Right cardiac atrium (tissue), 5 donors: Measurements from ENCODE around the gene ZBTB21. TPM values are rescaled to one million over a fixed set of nuclear protein-coding genes. Genes with fewer than 3 reads are reported as not detected.

Experiments
- ATAC-seq, 2 donors: fragments of 200-7000 bp; cut with Tn5 transposase; one replicate each; pipeline versions ENCODE4 v1.8.0 to v1.9.1; 2020; ENCODE audit warnings: moderate library complexity in 2 of 2, mild to moderate bottlenecking in 1 of 2
- DNase-seq, 3 donors: peaks; one replicate each; pipeline ENCODE4 v3.0.0-alpha.2; 2020
- H3K27ac ChIP-seq: one replicate; pipeline ENCODE4 v1.5.1; 2013; ENCODE audit warnings: mild to moderate bottlenecking, low read length, control low read depth, moderate library complexity
- H3K27me3 ChIP-seq: one replicate; pipeline ENCODE4 v1.6.1; 2013; ENCODE audit not compliant: control insufficient read depth, insufficient read depth
- H3K4me1 ChIP-seq: one replicate; pipeline ENCODE4 v1.6.1; 2013; ENCODE audit warnings: low read length; ENCODE audit not compliant: control insufficient read depth, insufficient read depth
- H3K4me3 ChIP-seq: one replicate; pipeline ENCODE4 v1.5.1; 2013; ENCODE audit warnings: low read length, control low read depth
- H3K9me3 ChIP-seq: one replicate; pipeline ENCODE4 v1.6.1; 2013; ENCODE audit warnings: low read length; ENCODE audit not compliant: control insufficient read depth
- WGBS: extraction: QIAGEN DNeasy Blood & Tissue Kit; methylation state at CpG from one replicate; pipeline ENCODE4 v1.1.7; 2013; 5-methylcytosine and 5-hydroxymethylcytosine counted together
- intact Hi-C, 4 donors: fragments of 100-400 bp; cut with DNase I; formaldehyde crosslinking; loops; one replicate each; pipeline versions ENCODE4 v1.11.0 to v1.14.0; 2022 to 2023
- polyA plus RNA-seq: library from polyadenylated mRNA; stranded (reverse); fragments of 200-250 nt; gene quantifications from one replicate; pipeline ENCODE4 v1.2.3, GENCODE V29; 2013
- total RNA-seq, 4 donors: library from RNA; stranded (reverse); fragmentation: NEBNext Ultra II Directional; extraction: Animal tissue kit (Norgen Biotek cat#: 25700); gene quantifications; one replicate each; pipeline ENCODE4 v1.2.1, GENCODE V29; 2021
- donor health status: healthy with polysubstance abuse.
- donor health status: DM: no; HTN: yes; CAD: no.
- donor health status: DM: no; HTN: no; CAD: no.
- donor health status: DM: no; HTN: yes; CAD: no; lungs with severe emphysema.
- donor health status: DM: yes; HTN: yes; CAD: no.

ZBTB21 gene
- total and polyA plus RNA-seq, 5 donors: 2.6 to 15.2 (median 7.2) TPM

GRCh38 chr21:42039470-42039901 is 29.3 kb upstream of the ZBTB21 start:
- DNase-seq (peak in 1 of 3 donors; percentile 48), ATAC-seq (peak; percentile 22 to 61)
- 45% methylated on average over 5 of the region's 5 CpGs for WGBS
- Histone ChIP-seq H3K27ac (no peak overlapping the region), H3K9me3 (no peaks in the 10 kb centered on the region), H3K4me1 (peaks cover 2% of the 10 kb centered on the region), H3K4me3 (no peak overlapping the region), H3K27me3 (no peaks in the 10 kb centered on the region)
- intact Hi-C loops: no loop called here

DNA sequence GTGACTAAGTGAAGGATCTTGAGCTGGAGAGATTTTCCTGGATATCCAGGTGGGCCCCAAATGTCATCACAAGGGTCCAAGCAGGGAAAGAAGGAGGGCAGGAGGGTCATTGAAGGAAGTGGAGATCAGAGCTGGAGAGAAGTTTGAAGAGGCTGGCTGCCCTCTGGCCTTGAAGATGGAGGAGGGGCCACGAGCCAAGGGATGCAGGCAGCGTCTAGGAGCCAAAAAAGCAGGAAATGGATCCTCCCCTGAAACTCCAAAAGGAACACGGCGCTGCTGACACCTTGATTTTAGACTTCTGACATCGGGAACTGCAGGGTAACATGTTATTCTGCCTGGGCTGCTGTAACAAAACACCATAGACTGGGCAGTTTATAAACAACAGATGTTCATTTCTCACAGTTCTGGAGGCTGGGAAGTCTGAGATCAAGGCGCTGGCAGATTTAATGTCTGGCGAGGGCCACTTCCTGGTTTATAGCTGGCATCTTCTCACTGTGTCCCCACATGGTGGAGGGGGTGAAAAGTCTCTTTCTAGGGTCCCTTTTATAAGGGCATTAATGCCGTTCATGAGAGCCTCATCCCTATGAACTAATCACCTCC is 28.8 kb upstream of the ZBTB21 start:
- DNase-seq (peak in 1 of 3 donors; percentile 15), ATAC-seq (no peak)
- Histone ChIP-seq H3K4me3 (no peak overlapping the region), H3K27ac (no peak overlapping the region), H3K9me3 (no peaks in the 10 kb centered on the region), H3K27me3 (no peaks in the 10 kb centered on the region), H3K4me1 (peaks cover 2% of the 10 kb centered on the region)
- WGBS: 83% methylated on average over 8 of the region's 8 CpGs
- intact Hi-C loops: no loop called here

DNA sequence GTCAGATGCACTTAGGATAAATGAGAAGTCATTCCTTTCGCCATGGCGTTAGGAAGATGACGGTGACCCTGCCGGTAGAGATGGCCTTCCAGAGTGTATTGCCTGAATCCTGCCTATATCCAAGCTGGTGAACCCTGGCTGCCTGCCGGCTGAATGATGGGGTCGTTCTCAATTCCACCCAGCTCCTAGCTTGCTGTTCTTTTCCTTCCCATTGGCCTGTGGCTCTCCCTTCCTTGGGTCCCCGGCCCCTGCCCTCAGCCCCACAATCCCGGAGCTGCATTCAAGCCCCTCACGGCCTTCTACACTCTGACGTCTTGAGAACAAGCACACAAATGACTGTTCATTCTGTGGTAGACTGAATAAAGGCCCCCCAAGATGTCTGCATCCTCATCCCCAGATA is 28.2 kb upstream of the ZBTB21 start:
- intact Hi-C loops: no loop called here
- peaks cover 2% of the 10 kb centered on the region for H3K4me1 ChIP-seq
- H3K4me3 ChIP-seq: no peak overlapping the region
- ATAC-seq: no peak
- peak in 1 of 3 donors; percentile 2 for DNase-seq
- 92% methylated on average over 10 of the region's 10 CpGs for WGBS
- no peaks in the 10 kb centered on the region for H3K27me3 ChIP-seq
- H3K27ac ChIP-seq: no peak overlapping the region
- H3K9me3 ChIP-seq: no peaks in the 10 kb centered on the region

- Histone ChIP-seq H3K9me3 (no peaks in the 10 kb centered on the region), H3K27ac (no peak overlapping the region), H3K4me1 (peaks cover 2% of the 10 kb centered on the region), H3K4me3 (no peak overlapping the region), H3K27me3 (no peaks in the 10 kb centered on the region)
- peak in 1 of 3 donors; percentile 2 for DNase-seq
- ATAC-seq: no peak
- intact Hi-C loops: no loop called here
- 61% methylated on average over 12 of the region's 12 CpGs for WGBS
Measured at GRCh38 chr21:42037943-42038342, 27.8 kb upstream of the ZBTB21 start.

GRCh38 chr21:42037516-42037915 is 27.4 kb upstream of the ZBTB21 start:
- ATAC-seq (no peak), DNase-seq (no peak)
- no peaks in the 10 kb centered on the region for H3K9me3 ChIP-seq
- H3K4me3 ChIP-seq: no peak overlapping the region
- intact Hi-C loops: no loop called here
- H3K4me1 ChIP-seq: peaks cover 2% of the 10 kb centered on the region
- no peaks in the 10 kb centered on the region for H3K27me3 ChIP-seq
- 91% methylated on average over 9 of the region's 9 CpGs for WGBS
- H3K27ac ChIP-seq: no peak overlapping the region

- intact Hi-C loops: no loop called here
- Histone ChIP-seq H3K4me3 (no peak overlapping the region), H3K27ac (no peak overlapping the region), H3K27me3 (no peaks in the 10 kb centered on the region), H3K9me3 (no peaks in the 10 kb centered on the region), H3K4me1 (peaks cover 2% of the 10 kb centered on the region)
- 94% methylated on average over 2 of the region's 2 CpGs for WGBS
- DNase-seq: no peak
- ATAC-seq: no peak
Measured at GRCh38 chr21:42036313-42036712, 26.2 kb upstream of the ZBTB21 start.

GRCh38 chr21:42032968-42033367 is 22.8 kb upstream of the ZBTB21 start:
- H3K4me3 ChIP-seq: no peak overlapping the region
- H3K9me3 ChIP-seq: no peaks in the 10 kb centered on the region
- no peaks in the 10 kb centered on the region for H3K27me3 ChIP-seq
- H3K27ac ChIP-seq: no peak overlapping the region
- intact Hi-C loops: no loop called here
- 86% methylated on average over 3 of the region's 3 CpGs for WGBS
- ATAC-seq (peak in 1 of 2 donors; percentile 34), DNase-seq (no peak)
- no peaks in the 10 kb centered on the region for H3K4me1 ChIP-seq

- intact Hi-C loops: no loop called here
- DNase-seq (no peak), ATAC-seq (no peak)
- Histone ChIP-seq H3K27me3 (no peaks in the 10 kb centered on the region), H3K4me1 (no peaks in the 10 kb centered on the region), H3K9me3 (no peaks in the 10 kb centered on the region), H3K4me3 (no peak overlapping the region), H3K27ac (no peak overlapping the region)
- 88% methylated on average over 2 of the region's 2 CpGs for WGBS
Measured at GRCh38 chr21:42032266-42032665, 22.1 kb upstream of the ZBTB21 start.

DNA sequence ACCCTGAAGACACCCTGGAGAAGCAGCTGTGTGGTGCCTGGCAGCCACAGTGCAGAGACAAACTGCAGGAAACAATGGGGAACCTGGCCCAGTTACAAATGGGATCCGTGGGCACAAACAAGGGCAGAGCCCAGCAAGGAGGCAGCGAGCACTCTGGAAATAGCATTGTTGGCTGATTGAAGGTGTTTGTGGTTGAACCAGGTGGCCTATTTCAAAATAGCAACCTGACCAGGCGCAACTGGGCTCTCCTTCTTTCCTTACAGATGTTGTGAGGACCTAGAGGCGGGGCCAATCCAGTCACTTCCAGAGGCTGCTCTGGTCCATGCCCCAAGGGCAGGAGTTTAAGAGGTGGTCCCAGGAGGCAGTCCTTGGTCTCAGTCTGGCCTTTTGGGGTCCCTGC is 21.7 kb upstream of the ZBTB21 start:
- no peak overlapping the region for H3K27ac ChIP-seq
- no peaks in the 10 kb centered on the region for H3K9me3 ChIP-seq
- no peak overlapping the region for H3K4me3 ChIP-seq
- no peaks in the 10 kb centered on the region for H3K27me3 ChIP-seq
- intact Hi-C loops: no loop called here
- H3K4me1 ChIP-seq: no peaks in the 10 kb centered on the region
- DNase-seq (no peak), ATAC-seq (no peak)
- 85% methylated on average over 4 of the region's 4 CpGs for WGBS

GRCh38 chr21:42031241-42031640 is 21.1 kb upstream of the ZBTB21 start:
- no peak overlapping the region for H3K27ac ChIP-seq
- ATAC-seq: no peak
- no peaks in the 10 kb centered on the region for H3K9me3 ChIP-seq
- DNase-seq: no peak
- no peaks in the 10 kb centered on the region for H3K27me3 ChIP-seq
- intact Hi-C loops: no loop called here
- no peaks in the 10 kb centered on the region for H3K4me1 ChIP-seq
- H3K4me3 ChIP-seq: no peak overlapping the region
- 70% methylated on average over 9 of the region's 9 CpGs for WGBS

- H3K4me1 ChIP-seq: no peaks in the 10 kb centered on the region
- no peak for DNase-seq
- H3K27ac ChIP-seq: no peak overlapping the region
- no peak for ATAC-seq
- intact Hi-C loops: no loop called here
- no peaks in the 10 kb centered on the region for H3K27me3 ChIP-seq
- WGBS: 83% methylated on average over 4 of the region's 4 CpGs
- H3K4me3 ChIP-seq: no peak overlapping the region
- no peaks in the 10 kb centered on the region for H3K9me3 ChIP-seq
Measured at GRCh38 chr21:42030311-42030710, 20.2 kb upstream of the ZBTB21 start.
